Choroid plexus epithelial cell (primary cell): ENCODE results near the gene SPOUT1.

ENCODE experiments used
- DNase-seq: peaks from one replicate; pipeline ENCODE4 v3.0.0-alpha.2; 2010; ENCODE audit warnings: low read depth
- H3K4me3 ChIP-seq: 2 replicates; pipeline ENCODE4 v1.5.1; 2011; ENCODE audit warnings: low read depth, mild to moderate bottlenecking, control low read depth, low read length, moderate library complexity
- TF ChIP-seq, protein P1 (sequence below): conservative IDR thresholded peaks from 2 replicates; pipeline ENCODE4 v1.5.1; 2011; ENCODE audit warnings: low read depth, mild to moderate bottlenecking, control low read depth, inconsistent platforms, low read length, moderate library complexity

Gene SPOUT1

DNA sequence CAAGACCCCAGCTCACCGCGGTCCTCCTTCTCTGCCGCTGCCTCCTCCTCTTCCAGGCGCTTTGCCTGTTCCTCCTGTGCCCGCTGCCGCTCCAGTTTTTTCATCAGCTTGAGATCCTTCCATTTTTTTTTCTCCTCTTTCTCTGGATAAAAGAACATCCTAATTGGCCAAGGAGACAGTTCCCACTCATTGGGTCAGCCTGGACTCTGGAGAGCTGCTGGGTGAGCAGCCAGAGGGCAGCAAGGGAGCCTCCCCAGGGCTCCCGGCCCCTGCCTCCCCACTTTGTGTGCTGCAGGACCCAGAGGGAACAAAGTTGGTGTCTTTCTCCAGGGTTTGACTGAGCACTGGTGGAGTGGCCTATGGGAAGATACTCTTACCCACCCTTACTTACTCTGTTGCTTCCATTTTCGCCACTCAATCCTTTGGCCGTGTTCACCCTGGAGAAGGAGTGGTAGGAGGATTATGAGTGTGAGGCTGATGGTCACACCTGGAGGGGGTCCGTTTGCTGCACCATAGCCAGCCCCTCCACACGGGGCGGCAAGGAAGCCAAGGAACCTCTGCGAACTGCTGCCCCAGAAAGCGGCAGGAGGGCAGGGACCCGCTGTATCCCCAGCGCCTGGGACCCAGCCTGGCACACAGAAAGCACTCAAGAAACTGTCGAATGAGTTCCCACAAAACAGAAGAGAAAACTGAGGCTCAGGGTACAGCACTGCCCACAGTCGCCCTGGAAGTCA, 708 bp downstream of the SPOUT1 start:
- no peak for DNase-seq
- TF ChIP-seq, protein P1, sequence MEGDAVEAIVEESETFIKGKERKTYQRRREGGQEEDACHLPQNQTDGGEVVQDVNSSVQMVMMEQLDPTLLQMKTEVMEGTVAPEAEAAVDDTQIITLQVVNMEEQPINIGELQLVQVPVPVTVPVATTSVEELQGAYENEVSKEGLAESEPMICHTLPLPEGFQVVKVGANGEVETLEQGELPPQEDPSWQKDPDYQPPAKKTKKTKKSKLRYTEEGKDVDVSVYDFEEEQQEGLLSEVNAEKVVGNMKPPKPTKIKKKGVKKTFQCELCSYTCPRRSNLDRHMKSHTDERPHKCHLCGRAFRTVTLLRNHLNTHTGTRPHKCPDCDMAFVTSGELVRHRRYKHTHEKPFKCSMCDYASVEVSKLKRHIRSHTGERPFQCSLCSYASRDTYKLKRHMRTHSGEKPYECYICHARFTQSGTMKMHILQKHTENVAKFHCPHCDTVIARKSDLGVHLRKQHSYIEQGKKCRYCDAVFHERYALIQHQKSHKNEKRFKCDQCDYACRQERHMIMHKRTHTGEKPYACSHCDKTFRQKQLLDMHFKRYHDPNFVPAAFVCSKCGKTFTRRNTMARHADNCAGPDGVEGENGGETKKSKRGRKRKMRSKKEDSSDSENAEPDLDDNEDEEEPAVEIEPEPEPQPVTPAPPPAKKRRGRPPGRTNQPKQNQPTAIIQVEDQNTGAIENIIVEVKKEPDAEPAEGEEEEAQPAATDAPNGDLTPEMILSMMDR: no peak
- H3K4me3 ChIP-seq: peak overlapping the region; percentile 92

DNA sequence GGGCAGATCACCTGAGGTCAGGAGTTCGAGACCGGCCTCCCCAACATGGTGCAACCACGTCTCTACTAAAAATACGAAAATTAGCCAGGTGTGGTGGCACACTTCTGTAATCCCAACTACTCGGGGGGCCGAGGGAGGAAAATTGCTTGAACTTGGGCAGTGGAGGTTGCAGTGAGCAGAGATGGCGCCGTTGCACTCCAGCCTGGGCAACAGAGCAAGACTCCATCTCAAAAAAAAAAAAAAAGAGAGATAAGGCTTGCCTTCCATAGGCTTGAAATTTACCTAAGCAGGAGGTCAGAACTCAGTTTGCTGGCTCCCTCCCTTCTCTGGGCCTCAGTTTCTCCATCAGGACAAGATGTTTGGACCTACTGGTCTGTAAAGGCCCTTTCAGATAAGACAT, 1.3 kb downstream of the SPOUT1 start:
- H3K4me3 ChIP-seq: peak overlapping the region; percentile 92
- no peak for DNase-seq
- TF ChIP-seq, protein P1: no peak

DNA sequence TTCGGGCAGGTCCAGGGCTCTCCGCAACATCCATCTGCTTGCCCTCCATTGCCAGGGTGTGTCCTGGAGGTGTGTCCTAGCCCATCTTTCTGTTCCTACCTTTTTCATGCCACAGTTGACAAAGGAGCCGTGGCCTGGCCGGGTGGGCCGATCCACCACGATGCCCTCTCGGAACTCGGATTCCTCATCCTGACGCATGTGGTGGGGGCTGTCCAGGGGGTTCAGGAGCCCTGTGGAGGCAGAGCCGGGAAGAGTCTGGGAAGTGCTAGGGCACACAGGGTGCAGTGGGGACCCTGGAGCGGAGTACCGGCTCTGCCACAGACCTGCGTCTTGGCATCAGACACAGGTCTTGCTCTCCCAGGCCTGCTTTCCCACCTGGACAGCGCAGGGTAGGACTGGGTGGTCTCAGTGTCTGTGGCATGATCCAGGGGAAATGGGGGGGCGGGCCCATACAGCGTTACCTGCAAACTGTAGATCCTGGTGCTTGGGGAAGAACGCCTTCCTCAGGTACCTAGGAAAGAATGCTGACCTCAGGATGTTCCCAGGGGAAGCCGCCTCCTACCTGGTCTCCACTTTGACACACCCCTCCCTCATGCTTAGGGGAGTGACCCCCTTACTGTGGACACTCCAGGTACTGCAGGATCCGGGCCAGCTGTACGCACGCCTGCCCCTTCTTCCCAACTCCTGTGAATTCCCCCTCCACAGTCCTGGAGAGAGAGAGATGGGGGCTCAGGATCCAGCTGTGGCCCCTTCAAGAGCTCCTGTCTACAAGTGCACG, 3.5 kb downstream of the SPOUT1 start:
- TF ChIP-seq, protein P1: peak; percentile 8
- DNase-seq: no peak
- no peak overlapping the region for H3K4me3 ChIP-seq

DNA sequence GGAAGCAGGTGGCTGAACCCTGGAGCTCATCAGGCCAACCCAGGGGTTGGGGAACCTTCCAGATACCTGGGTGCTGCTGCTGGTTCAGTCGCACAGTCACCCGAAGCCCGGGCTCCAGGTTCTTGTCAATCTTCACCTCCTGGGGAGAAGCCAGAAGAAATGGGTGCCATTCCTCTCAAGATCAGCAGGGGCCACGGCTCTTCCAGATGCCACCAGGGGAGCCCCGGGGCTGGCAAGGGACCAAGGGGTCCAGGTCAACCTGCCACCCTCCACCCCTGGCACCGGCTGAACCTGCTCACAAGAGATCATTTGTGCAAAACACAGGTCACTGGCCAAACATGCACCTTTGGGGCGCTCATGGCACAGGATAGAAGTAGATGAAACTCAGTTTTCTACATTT, 4.7 kb downstream of the SPOUT1 start:
- no peak overlapping the region for H3K4me3 ChIP-seq
- DNase-seq: no peak
- TF ChIP-seq, protein P1: no peak

DNA sequence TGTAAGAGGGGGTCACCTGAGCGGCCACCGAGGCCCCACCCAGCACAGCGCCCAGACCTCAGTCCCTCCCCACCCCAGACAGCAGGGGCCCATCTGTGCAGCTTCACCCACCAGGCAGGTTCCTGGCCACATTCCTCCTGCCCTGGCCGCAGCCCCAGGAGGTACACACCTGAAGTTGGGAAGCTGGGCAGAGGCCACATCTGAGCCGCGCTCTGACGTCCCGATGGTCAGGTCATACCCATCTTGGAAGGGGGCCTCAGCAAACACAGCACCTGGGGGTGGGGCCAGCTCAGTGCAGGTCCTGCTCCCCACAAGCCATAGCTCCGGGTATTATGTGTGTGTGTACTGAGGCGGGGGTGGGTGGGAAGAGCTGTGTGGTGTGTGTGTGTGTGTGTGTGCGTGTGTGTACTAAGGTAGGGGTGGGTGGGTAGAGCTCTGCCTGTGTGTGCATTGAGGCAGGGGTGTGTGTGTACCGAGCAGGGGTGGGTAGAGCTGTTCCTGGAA, 5.6 kb downstream of the SPOUT1 start:
- TF ChIP-seq, protein P1: no peak
- no peak for DNase-seq
- H3K4me3 ChIP-seq: no peak overlapping the region

DNA sequence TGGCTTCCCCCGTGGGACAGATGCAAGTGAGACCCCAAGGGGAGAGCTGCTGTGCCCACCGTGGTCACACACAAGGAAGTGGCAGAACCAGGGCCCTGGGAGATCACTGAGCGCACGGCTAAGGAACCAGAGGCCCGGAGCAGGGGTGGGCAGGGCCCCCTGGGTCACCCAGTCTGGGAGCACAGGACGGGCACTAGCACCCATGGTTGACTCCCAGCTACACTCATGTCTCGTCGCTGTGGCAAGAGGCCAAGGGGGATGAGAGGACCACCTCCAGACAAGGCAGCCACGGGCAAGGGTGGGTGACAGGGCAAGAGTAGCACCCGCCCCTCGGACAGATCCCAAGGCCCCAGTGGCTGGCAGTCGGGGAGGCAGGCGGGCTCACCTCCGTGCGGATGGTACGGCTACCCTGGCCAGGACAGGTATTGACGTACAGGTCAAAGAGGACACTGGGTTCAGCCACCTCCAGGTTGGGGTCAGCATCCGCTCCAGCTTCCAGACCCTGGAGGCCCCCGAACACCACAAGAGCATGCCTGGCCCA, 6.2 kb downstream of the SPOUT1 start:
- H3K4me3 ChIP-seq: no peak overlapping the region
- DNase-seq: no peak
- TF ChIP-seq, protein P1: no peak
